Mammary epithelial cell (primary cell): ENCODE data around the gene PSD2.

Source experiments
- CTCF ChIP-seq, 2 donors: IDR thresholded peaks in 1 of 2; conservative IDR thresholded peaks in 1 of 2; 2 replicates each; pipeline ENCODE4 v1.5.1; 2011 to 2012; ENCODE audit warnings: inconsistent platforms in 2 of 2, low read length in 2 of 2, mild to moderate bottlenecking in 2 of 2, control low read depth in 1 of 2, low read depth in 1 of 2; ENCODE audit not compliant: insufficient read depth in 1 of 2; ENCODE audit errors: extremely low read depth in 1 of 2
- EZH2 ChIP-seq: IDR thresholded peaks from 2 replicates; pipeline ENCODE4 v1.6.1; 2012; ENCODE audit warnings: low read length, inconsistent platforms, borderline replicate concordance

DNA sequence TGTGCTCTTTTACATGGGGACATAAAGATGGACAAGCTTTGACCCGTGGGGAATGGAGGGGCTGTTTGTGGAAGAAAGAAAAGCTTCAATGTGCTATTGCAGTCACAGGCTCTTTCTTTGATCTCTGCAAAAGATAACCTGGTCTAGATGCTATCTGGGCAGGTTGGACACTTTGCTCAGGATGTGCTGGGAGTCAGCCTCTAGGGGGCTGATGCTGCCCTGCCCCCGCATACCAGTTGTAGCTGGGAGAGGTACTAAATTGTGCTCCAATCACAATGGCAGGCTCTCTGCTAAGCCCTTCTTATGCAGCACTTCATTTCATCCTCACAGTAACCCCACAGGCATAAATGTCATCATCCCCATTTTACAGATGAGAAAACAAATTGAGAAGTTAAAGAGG, 67.2 kb downstream of the PSD2 start:
- peak in 1 of 2 donors; percentile 13 for TF ChIP-seq CTCF (conservative IDR thresholded peaks at IDR 0.05 in 1 of 2, IDR thresholded peaks at IDR 0.05 in 1 of 2; ENCODE audit: extremely low read depth in 1 of 2, insufficient read depth in 1 of 2, low read depth in 1 of 2, low read length in 2 of 2)
- TF ChIP-seq EZH2, result no peak
